Measurements from ENCODE around the gene RAD54L2. TPM values are rescaled to one million over a fixed set of nuclear protein-coding genes. Genes with fewer than 3 reads are reported as not detected.
"Not testable (repeated sequence)": the region's sequence is repeated elsewhere in the genome, so short reads cannot be mapped to it uniquely, and the experiment has no call there.

Gene RAD54L2
- total and polyA plus RNA-seq, 2 donors (not counting 1 experiment from before 2014, with no cell fraction given) = 5.5 to 17.2 TPM

DNA sequence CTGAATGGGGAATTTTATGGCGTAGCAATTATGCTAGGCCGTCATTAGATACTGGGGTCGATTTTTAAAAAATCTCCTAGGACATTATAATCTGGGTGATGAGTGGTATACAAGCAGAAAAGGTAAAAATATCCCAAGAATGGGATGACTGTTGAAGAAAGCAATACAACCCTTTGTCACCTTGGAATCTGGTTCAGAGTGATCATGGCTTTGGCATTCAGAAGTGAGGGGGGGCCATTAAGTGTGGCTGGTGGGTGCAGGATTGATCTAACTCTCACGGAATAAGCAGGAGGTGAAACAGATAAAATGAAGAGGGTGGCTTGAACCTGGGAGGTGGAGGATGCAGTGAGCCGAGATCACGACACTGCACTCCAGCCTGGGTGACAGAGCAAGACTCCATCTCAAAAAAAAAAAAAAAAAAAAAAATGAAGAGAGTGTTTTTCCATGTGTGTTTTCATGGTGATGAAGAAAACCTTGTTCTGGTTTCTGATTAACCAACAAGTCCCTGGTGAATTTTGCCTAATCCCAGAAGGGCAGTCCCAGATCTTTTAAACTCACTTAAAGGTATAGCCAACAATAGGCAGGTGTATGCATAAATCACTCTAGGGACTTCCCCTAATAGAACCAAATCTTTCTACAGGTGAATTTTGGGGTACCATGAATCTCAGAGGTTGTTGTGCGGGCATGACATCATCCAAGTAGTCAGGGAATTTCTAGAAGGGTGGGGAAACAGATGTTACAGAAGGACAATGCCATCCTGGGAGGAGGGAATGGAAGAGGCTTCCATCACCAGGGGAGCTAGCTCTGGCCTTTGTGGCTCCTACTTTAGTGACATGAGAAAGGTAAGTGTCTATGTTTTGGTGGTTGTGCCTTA, 3.1 kb upstream of the RAD54L2 start:
- no peak overlapping the region for H3K27ac ChIP-seq (ENCODE audit: insufficient read depth, low read length)
- no peak overlapping the region for H3K9ac ChIP-seq (ENCODE audit: insufficient read depth, low read length)
- H3K9me3 ChIP-seq (ENCODE audit: control insufficient read depth, insufficient read depth, low read depth, low read length) = no peaks in the 10 kb centered on the region
- DNase-seq (ENCODE audit: low read depth in 2 of 2) = peak in 1 of 2 donors; percentile 13
- H3K4me3 ChIP-seq (replicated peaks in 1 of 4; ENCODE audit: control extremely low read depth in 1 of 4, insufficient read depth in 1 of 4, low read depth in 3 of 4, low read length in 4 of 4) = no peak overlapping the region
- H4K20me1 ChIP-seq (ENCODE audit: control insufficient read depth, extremely low read depth, insufficient read depth, low read length) = no peaks in the 10 kb centered on the region
- no peaks in the 10 kb centered on the region for H3K36me3 ChIP-seq (ENCODE audit: control insufficient read depth, insufficient read depth, low read length)
- no peaks in the 10 kb centered on the region for H3K27me3 ChIP-seq (ENCODE audit: control insufficient read depth, insufficient read depth, low read length)
- no peak overlapping the region for H3K4me2 ChIP-seq (ENCODE audit: extremely low read depth, insufficient read depth, low read length)
- peaks cover 9% of the 10 kb centered on the region for H3K79me2 ChIP-seq (ENCODE audit: control insufficient read depth, insufficient read depth, low read length)
- no peak overlapping the region for H2AFZ ChIP-seq (ENCODE audit: low read length)
- H3K4me1 ChIP-seq (ENCODE audit: control insufficient read depth, extremely low read depth, insufficient read depth, low read length) = peaks cover 3% of the 10 kb centered on the region
- no peak for TF ChIP-seq CTCF (conservative IDR thresholded peaks at IDR 0.05 in 1 of 2, IDR thresholded peaks at IDR 0.05 in 1 of 2; ENCODE audit: low read depth in 1 of 2, low read length in 2 of 2)
- no peak for TF ChIP-seq EZH2 (IDR thresholded peaks at IDR 0.05; ENCODE audit: low read length, missing control alignments)

DNA sequence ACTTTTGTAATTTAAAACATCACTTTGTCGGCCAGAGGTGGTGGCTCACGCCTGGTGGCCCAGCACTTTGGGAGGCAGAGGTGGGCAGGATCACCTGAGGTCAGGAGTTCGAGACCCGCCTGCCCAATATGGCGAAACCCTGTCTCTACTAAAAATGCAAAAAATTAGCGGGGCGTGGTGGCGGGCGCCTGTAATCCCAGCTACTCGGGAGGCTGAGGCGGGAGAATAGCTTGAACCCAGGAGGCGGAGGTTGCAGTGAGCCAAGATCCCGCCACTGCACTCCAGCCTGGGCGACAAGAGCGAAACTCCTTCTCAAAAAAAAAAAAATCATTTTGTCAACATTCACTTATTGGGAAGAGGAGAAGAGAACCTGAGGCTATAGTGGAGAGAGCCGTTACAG, 888 bp upstream of the RAD54L2 start:
- Histone ChIP-seq H3K4me3 (replicated peaks in 1 of 4; ENCODE audit: control extremely low read depth in 1 of 4, insufficient read depth in 1 of 4, low read depth in 3 of 4, low read length in 4 of 4) (peak overlapping the region; percentile 41 to 96 (median 76)), H3K4me2 (ENCODE audit: extremely low read depth, insufficient read depth, low read length) (peak overlapping the region; percentile 99), H3K79me2 (ENCODE audit: control insufficient read depth, insufficient read depth, low read length) (peaks cover 30% of the 10 kb centered on the region), H2AFZ (ENCODE audit: low read length) (peak overlapping the region; percentile 100)
- not testable (repeated sequence) for H3K9me3 ChIP-seq (ENCODE audit: control insufficient read depth, insufficient read depth, low read depth, low read length); H3K4me1 ChIP-seq (ENCODE audit: control insufficient read depth, extremely low read depth, insufficient read depth, low read length); H3K9ac ChIP-seq (ENCODE audit: insufficient read depth, low read length); DNase-seq (ENCODE audit: low read depth in 2 of 2); H3K27me3 ChIP-seq (ENCODE audit: control insufficient read depth, insufficient read depth, low read length); H3K36me3 ChIP-seq (ENCODE audit: control insufficient read depth, insufficient read depth, low read length); H4K20me1 ChIP-seq (ENCODE audit: control insufficient read depth, extremely low read depth, insufficient read depth, low read length); H3K27ac ChIP-seq (ENCODE audit: insufficient read depth, low read length)

DNA sequence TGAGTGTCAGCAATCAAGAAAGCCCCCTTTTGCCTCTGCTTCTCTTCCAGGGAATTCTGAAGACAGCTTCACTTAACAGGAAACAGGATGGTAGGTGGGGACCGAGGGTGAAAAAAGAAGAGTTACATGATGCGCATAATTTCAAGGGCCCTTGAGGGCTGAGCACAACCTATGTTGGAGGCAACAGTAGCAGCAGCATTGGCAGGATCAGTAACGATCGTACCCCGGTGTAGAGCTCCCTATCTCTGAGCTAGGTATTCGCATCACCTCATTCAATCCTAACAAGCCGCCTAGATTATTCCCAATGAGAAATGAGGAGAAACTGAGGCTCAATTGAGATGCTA, 432 bp upstream of the RAD54L2 start:
- Histone ChIP-seq H3K9me3 (ENCODE audit: control insufficient read depth, insufficient read depth, low read depth, low read length) (no peaks in the 10 kb centered on the region), H4K20me1 (ENCODE audit: control insufficient read depth, extremely low read depth, insufficient read depth, low read length) (no peaks in the 10 kb centered on the region), H3K4me3 (replicated peaks in 1 of 4; ENCODE audit: control extremely low read depth in 1 of 4, insufficient read depth in 1 of 4, low read depth in 3 of 4, low read length in 4 of 4) (peak overlapping the region; percentile 41 to 96 (median 76)), H2AFZ (ENCODE audit: low read length) (peak overlapping the region; percentile 100), H3K4me1 (ENCODE audit: control insufficient read depth, extremely low read depth, insufficient read depth, low read length) (peaks cover 3% of the 10 kb centered on the region), H3K36me3 (ENCODE audit: control insufficient read depth, insufficient read depth, low read length) (peaks cover 2% of the 10 kb centered on the region), H3K9ac (ENCODE audit: insufficient read depth, low read length) (peak overlapping the region; percentile 78), H3K27ac (ENCODE audit: insufficient read depth, low read length) (peak overlapping the region; percentile 44), H3K4me2 (ENCODE audit: extremely low read depth, insufficient read depth, low read length) (peak overlapping the region; percentile 99), H3K79me2 (ENCODE audit: control insufficient read depth, insufficient read depth, low read length) (peaks cover 33% of the 10 kb centered on the region), H3K27me3 (ENCODE audit: control insufficient read depth, insufficient read depth, low read length) (no peaks in the 10 kb centered on the region)
- DNase-seq (ENCODE audit: low read depth in 2 of 2) = peak in 1 of 2 donors; percentile 18
- no peak for TF ChIP-seq EZH2 (IDR thresholded peaks at IDR 0.05; ENCODE audit: low read length, missing control alignments)
- TF ChIP-seq CTCF (conservative IDR thresholded peaks at IDR 0.05 in 1 of 2, IDR thresholded peaks at IDR 0.05 in 1 of 2; ENCODE audit: low read depth in 1 of 2, low read length in 2 of 2) = no peak
